ENCODE results near the gene PPFIA4.

Gene PPFIA4

DNA sequence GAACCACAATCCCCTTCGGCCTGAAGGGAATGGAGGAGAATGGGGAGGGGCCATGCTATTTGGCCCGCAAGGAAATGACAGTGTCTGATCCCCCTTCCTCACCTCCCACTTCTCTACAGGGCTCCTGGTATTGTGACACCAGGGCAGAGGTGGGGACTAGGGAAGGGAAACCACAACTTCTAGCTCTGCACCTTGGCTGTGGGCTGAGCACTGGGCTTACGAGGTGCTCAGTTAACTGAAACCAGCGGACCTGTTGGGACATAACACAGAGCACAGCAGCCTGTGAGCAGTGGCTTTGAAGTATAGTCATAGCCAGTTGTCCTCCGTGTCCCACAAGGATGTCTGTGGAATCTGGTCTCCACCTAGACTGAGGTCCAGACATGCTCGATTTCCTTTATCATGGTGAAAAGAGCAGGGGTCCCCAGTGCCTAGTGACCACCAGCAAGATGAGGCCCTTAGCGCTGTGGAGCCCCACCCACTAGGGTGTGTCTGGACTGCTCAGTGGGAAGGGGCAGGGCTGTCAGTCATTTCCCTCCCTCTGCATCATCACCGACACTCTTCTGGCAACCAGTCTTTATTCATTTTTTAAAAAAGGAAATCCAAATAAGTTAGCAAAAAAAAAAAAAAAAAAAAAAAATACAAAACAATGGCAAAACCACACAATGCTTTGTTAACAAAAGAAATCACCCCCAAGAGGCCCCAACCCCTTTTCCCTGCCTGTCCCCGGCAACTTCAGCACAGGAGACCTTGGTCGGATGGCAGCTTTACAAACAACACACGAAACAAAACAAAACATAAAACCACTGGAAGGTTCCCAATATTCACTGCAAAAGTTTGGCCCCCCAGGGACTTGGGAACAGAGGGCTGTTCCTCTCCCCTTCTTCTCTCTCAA lies 56.5 kb downstream of the PPFIA4 start:
- no peak for DNase-seq (ENCODE audit: low read depth)

DNA sequence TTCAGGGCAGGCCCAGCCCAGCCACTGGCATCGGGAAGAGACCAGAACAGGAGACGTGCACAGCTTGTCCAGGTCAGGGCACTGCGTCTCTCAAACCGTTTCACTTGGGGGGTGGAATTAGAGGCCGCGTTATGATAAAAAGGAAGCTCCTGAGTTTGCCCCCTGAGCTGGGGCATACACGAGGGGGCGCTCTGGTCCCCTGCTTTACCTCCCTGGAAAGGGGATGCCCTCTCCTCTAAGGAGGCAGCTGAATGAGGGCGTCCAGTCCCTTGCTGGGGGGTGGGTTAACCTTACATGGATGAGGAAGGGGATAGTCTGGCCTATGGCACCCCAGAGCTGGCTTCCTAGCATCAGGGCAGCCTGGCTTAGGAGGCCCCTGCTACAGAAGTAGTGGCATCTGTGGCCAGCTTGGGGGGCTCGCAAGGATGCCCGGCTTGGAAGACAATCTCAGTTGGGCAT lies 57.2 kb downstream of the PPFIA4 start:
- DNase-seq (ENCODE audit: low read depth): no peak

DNA sequence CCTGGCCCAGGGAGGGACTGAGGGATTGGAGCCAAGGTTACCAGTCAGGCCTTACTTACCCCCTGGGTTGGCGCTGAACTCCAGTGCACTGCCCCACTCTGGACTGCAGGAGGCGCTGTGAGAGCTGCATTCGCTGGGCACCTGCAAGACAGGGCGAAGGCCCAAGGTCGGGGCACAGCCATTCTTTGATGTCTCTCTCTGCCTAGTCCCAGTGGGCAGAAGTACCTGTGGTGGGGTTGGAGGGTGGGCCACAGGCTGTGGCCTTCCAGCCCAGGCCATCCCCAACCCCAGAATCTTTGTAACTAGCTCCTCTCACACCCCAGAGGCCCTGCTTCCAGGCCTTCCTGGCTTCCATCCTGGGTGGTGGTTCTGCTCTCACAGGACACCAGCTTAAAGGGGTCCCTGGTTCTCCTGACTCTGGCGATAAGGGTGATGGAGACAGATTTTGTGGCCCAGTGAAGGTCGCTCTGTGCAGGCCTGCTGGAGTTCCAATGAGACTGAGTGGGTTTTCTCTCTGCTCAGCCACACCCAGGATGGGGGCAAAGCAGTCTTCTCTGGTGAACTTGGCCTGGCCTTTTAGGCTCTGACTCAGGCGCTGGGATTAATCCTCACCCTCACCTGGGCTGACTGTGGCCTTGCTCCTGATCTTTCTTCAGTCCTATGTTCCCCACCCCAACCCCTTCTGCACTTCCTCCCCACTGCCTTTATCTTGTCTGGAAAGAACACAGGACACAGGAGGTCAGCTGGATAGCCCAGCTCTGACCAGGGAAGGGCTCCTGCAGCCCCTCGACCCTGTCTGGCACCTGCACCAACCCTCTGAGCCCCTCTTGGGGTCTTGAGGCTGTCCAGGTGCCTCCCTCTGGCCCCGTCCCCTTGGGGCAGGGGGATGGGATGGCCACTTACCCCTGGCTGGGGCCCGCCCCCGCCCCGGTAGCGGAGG lies 58.6 kb downstream of the PPFIA4 start:
- no peak for DNase-seq (ENCODE audit: low read depth)

DNA sequence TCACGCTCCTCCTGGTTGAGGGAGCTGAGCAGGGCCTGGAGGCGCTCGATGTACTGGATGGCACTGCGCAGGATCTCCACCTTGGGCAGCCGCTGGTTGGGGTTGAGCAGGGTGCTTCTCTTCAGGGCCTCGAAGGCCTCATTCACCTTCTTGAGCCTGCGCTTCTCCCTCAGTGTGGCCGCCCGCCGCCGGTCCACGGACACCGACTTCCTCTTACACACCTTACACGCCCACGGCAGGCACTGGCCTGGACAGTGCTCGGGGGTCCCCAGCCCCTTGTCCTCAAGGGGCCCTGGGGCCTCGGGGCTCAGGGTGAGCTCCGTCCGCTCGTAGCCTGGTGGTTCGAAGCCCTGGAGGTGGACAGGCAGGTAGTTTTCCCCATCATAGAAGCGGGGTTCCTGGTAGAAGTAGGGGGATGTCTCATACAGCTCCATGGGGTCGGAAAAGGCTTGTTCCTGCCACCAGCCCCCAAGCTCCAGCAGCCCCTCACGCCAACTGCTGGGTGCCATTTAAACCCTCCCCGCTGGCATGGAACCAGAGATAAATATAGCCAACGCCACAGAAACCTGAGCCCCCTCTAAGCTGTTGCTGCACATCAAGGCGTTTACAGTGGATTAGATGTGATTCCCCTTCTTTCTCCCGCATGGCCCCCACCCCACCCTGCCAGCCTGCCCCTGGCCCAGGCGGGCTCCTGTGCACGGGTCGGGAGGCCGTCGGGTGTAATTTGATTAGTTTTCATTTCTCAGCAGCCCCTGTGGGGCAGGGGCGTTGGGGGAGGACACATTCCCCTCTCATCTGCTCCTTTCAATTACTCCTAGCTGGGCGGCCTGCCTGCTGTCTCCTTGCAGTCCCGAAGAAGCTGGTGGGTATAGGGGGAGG lies 59.5 kb downstream of the PPFIA4 start, which contains the start of gene MYOG:
TSS of gene MYOG (minus strand) at position 485 of the 879 bp plus-strand sequence. CDS start at position 434, 51 bp downstream.
- DNase-seq (ENCODE audit: low read depth): no peak

DNA sequence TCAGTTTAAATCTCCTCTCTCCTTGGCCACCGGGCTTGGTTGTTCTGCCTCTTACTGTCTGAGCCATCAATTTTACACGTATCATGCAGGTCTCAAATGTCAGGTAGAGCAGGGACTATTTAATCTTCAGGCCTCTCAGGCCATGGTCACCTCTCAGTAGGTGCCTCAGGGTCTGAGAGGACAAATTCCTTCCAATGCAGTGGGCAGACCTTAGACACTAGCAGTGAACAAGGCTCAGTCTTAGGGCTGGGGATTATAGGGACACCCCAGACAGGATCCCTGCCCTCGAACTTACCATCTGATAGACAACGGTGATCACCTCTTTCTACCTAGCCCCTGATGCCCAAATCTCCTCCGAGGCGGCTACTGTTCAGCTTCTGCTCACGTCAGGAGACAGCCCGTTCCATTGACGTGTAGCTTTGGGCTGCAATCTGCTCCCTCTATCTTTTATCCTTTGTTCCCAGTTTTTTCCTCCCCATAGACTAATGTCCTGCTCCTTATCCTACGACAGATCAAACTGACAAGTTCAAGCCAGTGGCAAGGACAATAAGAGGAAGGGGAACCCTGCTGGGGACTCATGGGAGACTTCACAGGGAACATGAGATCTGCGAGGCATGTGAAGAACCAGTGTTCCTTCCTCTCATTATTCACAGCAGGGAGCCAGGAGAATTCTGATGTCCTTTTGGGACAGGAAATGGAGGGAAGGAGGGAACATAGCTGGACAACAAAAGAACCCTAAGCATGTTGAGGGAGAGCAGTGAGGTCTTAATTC lies 60.9 kb downstream of the PPFIA4 start:
- no peak for DNase-seq (ENCODE audit: low read depth)

DNA sequence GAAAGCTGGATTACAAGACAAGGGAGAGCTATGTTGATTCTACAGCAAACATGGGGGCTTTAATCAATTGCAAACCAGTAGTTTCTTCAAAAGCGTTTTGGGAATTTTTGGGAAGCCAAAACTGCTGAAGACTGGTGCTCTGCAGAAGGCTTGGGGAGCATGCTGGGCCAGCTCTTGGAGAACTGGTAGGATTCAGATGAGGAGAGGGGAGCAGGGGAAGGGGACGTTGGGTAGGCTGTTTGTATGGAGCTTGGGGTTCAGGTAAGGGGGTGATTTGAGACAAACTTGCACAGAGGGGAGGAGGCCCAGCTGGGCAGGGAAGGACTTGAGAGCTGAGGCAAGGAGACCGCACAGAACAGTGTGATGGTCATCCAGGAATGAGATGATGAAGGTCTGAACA lies 62.1 kb downstream of the PPFIA4 start:
- DNase-seq (ENCODE audit: low read depth): no peak

DNA sequence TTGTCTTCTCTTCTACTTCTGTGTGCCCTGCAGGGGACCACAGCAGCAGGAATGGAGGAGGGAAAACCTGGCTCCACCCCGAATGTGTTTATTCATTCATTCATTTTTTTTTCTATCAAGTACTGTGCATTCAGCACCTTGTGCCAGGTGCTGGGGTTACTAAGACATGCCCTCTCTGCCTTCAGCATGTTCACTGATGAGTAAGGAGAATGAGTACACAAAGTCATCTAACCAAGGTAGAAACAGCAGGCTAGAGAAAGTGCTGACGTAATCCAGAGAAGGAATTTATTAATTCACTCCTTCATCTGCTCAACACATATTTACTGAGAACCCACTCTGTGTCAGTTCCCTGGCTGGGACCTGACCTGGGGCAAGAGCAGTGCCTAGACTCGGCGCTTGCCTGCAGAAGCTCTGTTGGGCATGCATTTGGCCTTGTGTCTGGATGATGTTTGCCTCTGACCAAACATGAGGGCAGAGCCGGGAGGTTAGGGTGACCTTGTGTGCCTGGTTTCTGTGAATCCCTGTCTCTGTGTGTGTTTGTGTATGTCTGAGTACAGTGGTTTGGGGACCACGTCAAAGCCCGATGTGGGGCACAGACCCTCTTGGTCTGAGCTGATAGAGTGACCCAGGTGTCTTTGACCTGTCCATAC lies 62.8 kb downstream of the PPFIA4 start:
- no peak for DNase-seq (ENCODE audit: low read depth)

DNA sequence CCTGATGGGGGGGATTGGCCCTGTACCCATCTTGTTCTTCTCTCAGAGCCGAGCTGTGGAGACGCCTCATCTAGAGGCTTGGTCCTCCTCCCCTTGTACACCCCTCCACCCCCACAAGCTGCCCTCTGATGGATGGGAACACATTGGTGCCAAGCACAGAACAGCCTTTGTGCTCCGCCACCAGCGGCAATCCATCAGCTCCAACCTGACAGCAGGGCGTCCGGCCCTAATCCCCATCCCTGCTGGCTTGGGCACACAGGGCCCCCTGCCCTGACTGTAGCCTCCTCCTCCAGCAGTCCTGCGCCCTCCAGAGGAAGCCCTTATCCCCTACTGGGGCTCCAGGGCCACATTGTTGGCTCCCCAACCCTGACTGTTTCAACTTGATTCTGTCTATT lies 63.4 kb downstream of the PPFIA4 start:
- no peak for DNase-seq (ENCODE audit: low read depth)

DNA sequence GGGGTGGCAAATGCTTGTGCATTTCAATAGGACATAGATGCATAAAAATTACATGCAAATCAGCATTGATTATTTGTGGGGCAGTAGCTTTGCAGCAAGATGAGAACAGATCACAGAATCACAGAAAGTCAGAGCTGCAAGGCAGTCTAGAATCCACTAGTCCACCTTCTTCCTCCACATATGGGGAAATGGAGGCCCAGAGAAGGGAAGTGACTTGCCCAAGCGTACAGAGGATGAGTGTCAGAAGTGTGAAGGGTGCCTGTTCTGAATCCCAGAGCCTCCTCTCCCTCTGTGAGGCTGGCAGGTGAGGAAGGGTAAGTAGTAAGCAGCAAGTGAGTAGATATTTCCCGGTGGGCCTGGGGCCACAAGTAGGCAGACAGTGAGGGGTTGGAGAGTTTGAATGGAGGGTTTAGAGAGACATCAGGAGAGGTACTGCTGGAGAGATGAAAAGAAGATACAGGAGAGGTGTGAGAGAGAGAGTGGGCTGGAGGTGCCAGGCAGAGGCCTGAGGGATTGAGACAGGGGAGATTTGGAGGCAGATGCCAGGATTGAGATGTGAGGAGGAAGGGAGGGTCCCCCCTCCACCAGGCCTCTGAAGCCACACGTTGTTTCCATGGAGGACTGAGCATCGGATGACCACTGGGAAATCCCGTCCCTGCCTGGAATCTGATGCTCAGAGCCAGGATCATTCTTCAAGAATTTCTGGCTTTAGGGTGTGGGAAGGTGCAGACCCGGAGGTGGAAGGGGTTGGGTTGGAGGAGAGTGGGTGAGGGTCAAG lies 64.3 kb downstream of the PPFIA4 start:
- no peak for DNase-seq (ENCODE audit: low read depth)

DNA sequence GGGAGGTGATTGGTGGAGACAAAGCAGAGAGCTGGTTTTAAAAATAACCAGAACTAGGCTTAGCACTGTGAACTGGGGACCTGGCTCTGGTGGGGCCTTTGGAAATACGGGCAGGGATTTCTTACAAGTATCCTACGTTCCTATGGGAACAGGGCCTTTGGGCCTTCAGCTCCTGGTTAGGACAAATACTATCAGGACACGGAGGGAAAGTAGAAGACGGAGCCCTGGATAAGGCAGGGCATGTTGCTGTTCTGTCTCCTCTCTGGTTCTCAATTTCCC lies 64.8 kb downstream of the PPFIA4 start:
- no peak for DNase-seq (ENCODE audit: low read depth)

DNA sequence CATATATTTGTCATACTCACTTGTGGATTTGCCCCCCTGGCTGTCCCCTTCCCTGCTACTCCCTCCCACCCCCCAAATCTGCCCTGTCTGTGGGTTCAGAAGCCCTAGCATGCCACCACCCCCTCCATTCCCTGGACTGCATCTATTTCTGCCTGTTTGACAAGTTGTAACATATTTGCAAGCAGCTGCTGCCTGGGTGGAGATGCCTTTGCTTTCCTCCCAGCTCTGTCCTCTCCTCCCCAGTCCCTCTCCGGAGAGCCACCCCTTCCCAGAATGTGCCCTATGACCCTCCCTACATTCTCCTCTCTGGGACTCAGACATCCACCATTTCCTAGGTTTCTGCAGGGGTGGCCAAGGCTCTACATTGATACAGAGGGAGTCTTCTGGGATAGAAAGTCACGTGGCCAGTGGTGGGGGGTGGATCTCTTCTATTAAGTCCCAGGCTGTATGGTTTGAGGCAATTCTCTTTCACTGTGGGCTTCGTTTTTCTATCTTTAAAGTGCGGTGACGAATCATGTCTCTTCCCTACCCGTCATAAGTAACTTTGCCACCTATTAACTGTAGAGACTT lies 65.6 kb downstream of the PPFIA4 start:
- no peak for DNase-seq (ENCODE audit: low read depth)

DNA sequence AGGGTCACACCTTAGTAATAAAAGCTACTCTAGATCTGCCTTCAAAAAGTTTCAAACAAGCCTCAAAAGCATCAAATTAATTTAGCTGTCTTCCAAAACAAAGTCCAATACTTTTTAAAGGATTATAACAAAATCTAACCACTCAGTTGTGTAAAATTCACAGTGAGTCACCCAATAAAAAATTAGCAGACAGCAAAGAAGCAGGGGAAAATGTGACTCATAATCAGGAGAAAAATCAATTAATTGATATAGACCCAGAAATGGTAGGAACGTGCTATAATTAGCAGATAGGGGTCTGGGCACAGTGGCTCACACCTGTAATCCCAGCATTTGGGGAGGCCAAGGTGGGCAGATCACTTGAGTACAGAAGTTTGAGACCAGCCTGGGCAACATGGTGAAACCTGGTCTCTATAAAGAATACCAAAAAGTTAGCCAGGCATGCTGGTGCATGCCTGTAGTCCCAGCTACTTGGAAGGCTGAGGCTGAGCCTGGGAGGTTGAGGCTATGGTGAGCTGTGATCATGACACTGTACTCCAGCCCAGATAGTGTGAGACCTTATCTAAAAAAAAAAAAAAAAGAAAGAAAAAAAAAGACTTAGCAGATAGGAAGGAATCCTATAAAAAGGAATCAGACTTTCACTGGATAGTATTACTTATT lies 67.6 kb downstream of the PPFIA4 start:
- no peak for DNase-seq (ENCODE audit: low read depth)

DNA sequence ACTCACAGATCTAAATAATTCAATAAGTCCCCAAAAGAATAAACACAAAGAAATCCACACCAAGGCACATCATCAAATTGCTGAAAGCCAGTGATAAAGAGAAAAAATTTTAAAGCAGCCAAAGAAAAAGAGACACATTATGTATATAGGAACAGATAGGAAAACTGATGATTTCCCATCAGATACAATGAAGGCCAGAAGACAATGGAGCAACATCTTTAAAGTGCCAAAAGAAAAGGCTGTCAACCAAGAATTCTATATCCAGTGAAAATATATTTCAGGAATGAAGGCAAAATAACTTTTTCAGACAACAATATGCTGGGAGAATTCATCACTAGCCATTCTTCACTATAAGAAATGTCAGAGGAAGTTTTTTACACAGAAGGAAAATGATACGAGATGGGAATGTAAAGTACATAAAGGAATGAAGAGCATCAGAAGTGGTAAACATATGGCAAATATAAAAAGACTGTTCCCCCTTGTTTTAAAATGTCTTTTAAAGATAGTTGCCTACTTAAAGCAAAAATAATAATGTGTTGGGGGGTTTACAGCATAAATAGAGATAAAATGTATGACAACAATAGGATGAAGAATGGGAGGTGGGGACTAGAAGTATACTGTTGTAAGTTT lies 68.9 kb downstream of the PPFIA4 start:
- DNase-seq (ENCODE audit: low read depth): no peak

DNA sequence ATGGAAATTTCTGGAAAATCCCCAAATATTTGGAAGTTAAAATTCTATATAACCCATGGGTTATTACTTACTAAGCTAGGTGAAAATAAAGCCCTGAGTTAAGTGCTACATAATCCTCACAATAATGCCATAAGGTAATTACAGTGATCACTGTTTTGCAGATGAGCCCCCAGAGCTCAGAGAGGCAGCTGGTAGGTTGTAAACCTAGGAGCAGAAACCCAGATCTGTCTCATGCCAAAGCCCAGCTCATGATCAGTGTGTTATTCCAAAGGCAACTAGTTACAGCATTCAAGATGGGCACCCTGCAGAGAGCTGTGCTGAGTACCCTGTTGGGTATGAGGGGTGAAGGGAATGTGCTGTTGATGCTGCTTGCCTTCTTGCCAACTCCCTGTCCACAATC lies 70.3 kb downstream of the PPFIA4 start:
- DNase-seq (ENCODE audit: low read depth): no peak

DNA sequence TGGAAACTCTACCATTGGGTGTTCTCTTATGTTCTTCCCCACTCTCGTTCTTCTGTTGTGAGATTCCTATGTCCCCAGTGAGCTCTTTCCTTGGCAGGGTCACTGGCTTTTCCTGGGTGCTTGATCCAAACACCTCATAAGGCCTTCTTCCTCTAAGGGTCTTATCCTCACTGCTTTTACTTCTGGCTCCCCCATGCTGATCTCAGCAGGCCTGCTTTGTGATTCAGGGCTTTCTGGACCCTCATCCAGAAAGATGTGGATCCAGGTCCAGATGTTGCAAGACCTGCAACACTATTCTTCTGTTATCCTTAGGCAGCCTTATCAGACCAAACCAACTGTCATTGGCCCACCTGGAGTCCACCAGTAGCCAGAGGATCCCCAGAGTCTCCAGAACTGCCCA lies 70.7 kb downstream of the PPFIA4 start:
- DNase-seq (ENCODE audit: low read depth): no peak

DNA sequence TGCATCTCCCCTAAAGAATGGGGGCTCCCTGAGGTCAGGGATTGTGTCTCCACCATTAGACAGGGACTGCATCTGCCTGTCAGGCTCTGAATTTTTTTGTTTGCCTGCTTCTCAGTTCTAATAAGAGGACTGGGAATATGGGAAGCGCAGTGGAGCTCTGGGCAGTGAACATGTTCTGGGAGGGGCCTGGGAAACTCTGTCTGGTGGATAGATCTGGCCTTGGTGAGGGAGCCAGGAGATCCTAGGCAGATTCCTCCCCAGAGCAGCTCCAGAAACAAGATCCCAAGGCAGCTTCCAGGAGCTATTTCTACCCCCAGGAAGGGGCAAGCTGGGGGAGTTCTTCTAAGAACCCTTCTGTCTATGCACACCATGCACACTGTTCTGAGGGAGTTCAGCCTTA lies 72.2 kb downstream of the PPFIA4 start:
- no peak for DNase-seq (ENCODE audit: low read depth)

DNA sequence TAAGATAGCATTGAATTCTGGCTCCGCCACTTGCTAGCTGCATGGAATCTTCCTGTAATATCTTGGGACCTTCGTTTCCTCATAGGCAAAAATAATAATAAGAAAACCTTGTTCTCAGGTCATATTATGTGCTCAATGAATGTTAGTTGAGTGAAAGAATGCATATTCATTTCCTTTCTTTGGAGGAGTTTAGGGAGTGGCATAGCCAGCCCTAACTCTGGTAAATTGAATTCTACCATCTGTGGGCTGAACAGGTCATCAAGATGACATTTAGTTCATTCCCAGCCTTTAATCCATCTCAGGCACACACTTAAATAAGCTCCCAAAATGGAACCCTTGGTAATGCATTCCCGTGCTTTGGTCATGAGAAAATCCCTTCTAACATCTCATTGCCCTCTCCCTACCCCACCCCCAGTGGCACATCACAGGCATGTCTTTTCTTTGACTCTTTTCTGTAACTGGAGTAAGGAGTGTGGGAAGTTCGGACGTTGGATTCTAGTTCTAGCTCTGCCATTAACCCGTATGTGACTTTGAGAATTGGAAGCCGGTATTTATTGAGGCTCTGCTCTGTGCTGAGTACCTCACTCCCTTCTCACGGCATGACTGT lies 72.7 kb downstream of the PPFIA4 start:
- no peak for DNase-seq (ENCODE audit: low read depth)
